ENCODE results near the gene ZDHHC14. TPM values are rescaled to one million over a fixed set of nuclear protein-coding genes. Genes with fewer than 3 reads are reported as not detected.

Gene ZDHHC14
- total RNA-seq, 2 donors from 2014 or later: 53.3 to 66.2 TPM

DNA sequence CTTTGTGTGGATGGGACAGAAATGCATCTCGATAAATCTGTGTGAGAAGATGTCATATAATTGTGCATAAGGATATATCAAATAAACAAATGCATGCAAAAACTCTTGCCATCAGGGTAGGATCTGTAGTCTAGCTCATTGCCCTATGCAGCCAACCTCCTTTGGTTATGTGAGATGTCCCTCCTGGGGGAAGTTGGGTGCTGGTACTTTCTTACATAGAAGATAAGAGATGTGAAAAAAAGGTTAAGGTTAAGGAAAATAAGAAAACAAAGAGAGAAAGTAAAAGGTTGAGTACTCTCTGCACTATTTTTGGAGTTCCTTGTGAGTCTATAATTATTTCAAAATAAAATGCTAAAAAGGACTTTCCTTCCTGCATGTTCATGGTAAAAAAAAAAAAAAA lies 30.4 kb downstream of the ZDHHC14 start:
- DNase-seq (ENCODE audit: low spot score): no peak
- no peaks in the 10 kb centered on the region for H3K36me3 ChIP-seq
- WGBS: 94% methylated on average over 1 of the region's 1 CpG
- H3K27me3 ChIP-seq (replicated peaks; ENCODE audit: insufficient read depth): no peaks in the 10 kb centered on the region
- no peak overlapping the region for H3K27ac ChIP-seq
- H3K4me1 ChIP-seq (replicated peaks): no peaks in the 10 kb centered on the region
- intact Hi-C loops (cut with DNase I): no loop called here
- H3K9me3 ChIP-seq: no peaks in the 10 kb centered on the region
- H3K4me3 ChIP-seq: no peak overlapping the region
- TF ChIP-seq POLR2AphosphoS5 (IDR thresholded peaks at IDR 0.05): no peak
- TF ChIP-seq, protein P1, sequence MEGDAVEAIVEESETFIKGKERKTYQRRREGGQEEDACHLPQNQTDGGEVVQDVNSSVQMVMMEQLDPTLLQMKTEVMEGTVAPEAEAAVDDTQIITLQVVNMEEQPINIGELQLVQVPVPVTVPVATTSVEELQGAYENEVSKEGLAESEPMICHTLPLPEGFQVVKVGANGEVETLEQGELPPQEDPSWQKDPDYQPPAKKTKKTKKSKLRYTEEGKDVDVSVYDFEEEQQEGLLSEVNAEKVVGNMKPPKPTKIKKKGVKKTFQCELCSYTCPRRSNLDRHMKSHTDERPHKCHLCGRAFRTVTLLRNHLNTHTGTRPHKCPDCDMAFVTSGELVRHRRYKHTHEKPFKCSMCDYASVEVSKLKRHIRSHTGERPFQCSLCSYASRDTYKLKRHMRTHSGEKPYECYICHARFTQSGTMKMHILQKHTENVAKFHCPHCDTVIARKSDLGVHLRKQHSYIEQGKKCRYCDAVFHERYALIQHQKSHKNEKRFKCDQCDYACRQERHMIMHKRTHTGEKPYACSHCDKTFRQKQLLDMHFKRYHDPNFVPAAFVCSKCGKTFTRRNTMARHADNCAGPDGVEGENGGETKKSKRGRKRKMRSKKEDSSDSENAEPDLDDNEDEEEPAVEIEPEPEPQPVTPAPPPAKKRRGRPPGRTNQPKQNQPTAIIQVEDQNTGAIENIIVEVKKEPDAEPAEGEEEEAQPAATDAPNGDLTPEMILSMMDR (IDR thresholded peaks at IDR 0.05): no peak
- TF ChIP-seq POLR2A (IDR thresholded peaks at IDR 0.05): no peak

GRCh38 chr6:157412791-157413190 lies 31.8 kb downstream of the ZDHHC14 start:
- intact Hi-C loops (cut with DNase I): no loop called here
- no peak for DNase-seq (ENCODE audit: low spot score)
- no peak overlapping the region for H3K4me3 ChIP-seq
- H3K27me3 ChIP-seq (replicated peaks; ENCODE audit: insufficient read depth): no peaks in the 10 kb centered on the region
- WGBS: 86% methylated on average over 11 of the region's 11 CpGs
- no peak overlapping the region for H3K27ac ChIP-seq
- no peaks in the 10 kb centered on the region for H3K9me3 ChIP-seq
- TF ChIP-seq, protein P1 (IDR thresholded peaks at IDR 0.05): no peak
- TF ChIP-seq POLR2A (IDR thresholded peaks at IDR 0.05) (no peak), POLR2AphosphoS5 (IDR thresholded peaks at IDR 0.05) (no peak)
- H3K4me1 ChIP-seq (replicated peaks): no peaks in the 10 kb centered on the region
- no peaks in the 10 kb centered on the region for H3K36me3 ChIP-seq

- TF ChIP-seq POLR2A (IDR thresholded peaks at IDR 0.05) (no peak), POLR2AphosphoS5 (IDR thresholded peaks at IDR 0.05) (no peak)
- TF ChIP-seq, protein P1 (IDR thresholded peaks at IDR 0.05): no peak
- H3K4me1 ChIP-seq (replicated peaks): no peaks in the 10 kb centered on the region
- no peaks in the 10 kb centered on the region for H3K36me3 ChIP-seq
- H3K27me3 ChIP-seq (replicated peaks; ENCODE audit: insufficient read depth): no peaks in the 10 kb centered on the region
- WGBS: 82% methylated on average over 8 of the region's 8 CpGs
- no peak overlapping the region for H3K27ac ChIP-seq
- H3K4me3 ChIP-seq: no peak overlapping the region
- no peak for DNase-seq (ENCODE audit: low spot score)
- intact Hi-C loops (cut with DNase I): no loop called here
- H3K9me3 ChIP-seq: no peaks in the 10 kb centered on the region
These were observed 39.5 kb downstream of the ZDHHC14 start for GRCh38 chr6:157420497-157420896.

GRCh38 chr6:157424491-157425020 lies 43.6 kb downstream of the ZDHHC14 start:
- Histone ChIP-seq H3K27me3 (replicated peaks; ENCODE audit: insufficient read depth) (no peaks in the 10 kb centered on the region), H3K4me3 (no peak overlapping the region), H3K27ac (no peak overlapping the region), H3K9me3 (no peaks in the 10 kb centered on the region), H3K4me1 (replicated peaks) (no peaks in the 10 kb centered on the region), H3K36me3 (no peaks in the 10 kb centered on the region)
- 66% methylated on average over 11 of the region's 11 CpGs for WGBS
- intact Hi-C loops (cut with DNase I): no loop called here
- TF ChIP-seq POLR2A (IDR thresholded peaks at IDR 0.05) (no peak), POLR2AphosphoS5 (IDR thresholded peaks at IDR 0.05) (no peak)
- TF ChIP-seq, protein P1 (IDR thresholded peaks at IDR 0.05): no peak
- DNase-seq (ENCODE audit: low spot score): no peak

DNA sequence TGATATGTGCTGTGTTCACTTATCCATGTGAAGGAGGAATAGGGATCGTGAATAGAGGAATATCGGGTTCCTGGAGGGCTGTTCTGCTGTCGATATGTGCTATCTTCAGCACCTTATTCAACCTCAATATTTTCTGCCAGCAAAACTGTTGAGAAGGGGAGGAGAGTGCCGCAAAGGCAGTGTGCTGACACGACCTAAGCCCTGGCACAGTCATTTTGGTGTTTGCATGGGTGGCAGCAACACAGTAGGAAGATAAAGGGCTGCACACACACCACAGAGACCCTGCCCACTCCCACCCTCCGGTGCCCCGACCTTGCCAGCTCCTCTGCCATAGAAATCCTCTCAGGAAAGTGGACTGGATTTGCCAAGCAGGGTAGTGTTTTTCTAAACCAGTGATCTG lies 47.0 kb downstream of the ZDHHC14 start:
- H3K36me3 ChIP-seq: no peaks in the 10 kb centered on the region
- H3K27ac ChIP-seq: no peak overlapping the region
- WGBS: 63% methylated on average over 7 of the region's 7 CpGs
- no peaks in the 10 kb centered on the region for H3K4me1 ChIP-seq (replicated peaks)
- intact Hi-C loops (cut with DNase I): no loop called here
- H3K9me3 ChIP-seq: no peaks in the 10 kb centered on the region
- H3K27me3 ChIP-seq (replicated peaks; ENCODE audit: insufficient read depth): no peaks in the 10 kb centered on the region
- H3K4me3 ChIP-seq: no peak overlapping the region
- DNase-seq (ENCODE audit: low spot score): no peak
- TF ChIP-seq, protein P1 (IDR thresholded peaks at IDR 0.05): no peak
- TF ChIP-seq POLR2AphosphoS5 (IDR thresholded peaks at IDR 0.05): no peak
- no peak for TF ChIP-seq POLR2A (IDR thresholded peaks at IDR 0.05)

Measured in prostate gland (tissue), 2 donors.